ENCODE measurements around the gene UCN.

GRCh38 chr2:27320958-27321543, 12.8 kb upstream of the UCN start:
- TF ChIP-seq, protein P1, sequence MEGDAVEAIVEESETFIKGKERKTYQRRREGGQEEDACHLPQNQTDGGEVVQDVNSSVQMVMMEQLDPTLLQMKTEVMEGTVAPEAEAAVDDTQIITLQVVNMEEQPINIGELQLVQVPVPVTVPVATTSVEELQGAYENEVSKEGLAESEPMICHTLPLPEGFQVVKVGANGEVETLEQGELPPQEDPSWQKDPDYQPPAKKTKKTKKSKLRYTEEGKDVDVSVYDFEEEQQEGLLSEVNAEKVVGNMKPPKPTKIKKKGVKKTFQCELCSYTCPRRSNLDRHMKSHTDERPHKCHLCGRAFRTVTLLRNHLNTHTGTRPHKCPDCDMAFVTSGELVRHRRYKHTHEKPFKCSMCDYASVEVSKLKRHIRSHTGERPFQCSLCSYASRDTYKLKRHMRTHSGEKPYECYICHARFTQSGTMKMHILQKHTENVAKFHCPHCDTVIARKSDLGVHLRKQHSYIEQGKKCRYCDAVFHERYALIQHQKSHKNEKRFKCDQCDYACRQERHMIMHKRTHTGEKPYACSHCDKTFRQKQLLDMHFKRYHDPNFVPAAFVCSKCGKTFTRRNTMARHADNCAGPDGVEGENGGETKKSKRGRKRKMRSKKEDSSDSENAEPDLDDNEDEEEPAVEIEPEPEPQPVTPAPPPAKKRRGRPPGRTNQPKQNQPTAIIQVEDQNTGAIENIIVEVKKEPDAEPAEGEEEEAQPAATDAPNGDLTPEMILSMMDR (IDR thresholded peaks at IDR 0.05; ENCODE audit: poor library complexity), result peak; percentile 47
- TF ChIP-seq EZH2phosphoT487 (IDR thresholded peaks at IDR 0.05; ENCODE audit: low read depth, severe bottlenecking, unreplicated experiment), result no peak
- no peak for TF ChIP-seq EZH2 (IDR thresholded peaks at IDR 0.05; ENCODE audit: borderline replicate concordance)

All from hepatocyte (in vitro differentiated cells).